GM12892 (cell line): Measurements from ENCODE around the gene MBTD1.
"Not testable (repeated sequence)": the region's sequence is repeated elsewhere in the genome, so short reads cannot be mapped to it uniquely, and the experiment has no call there.

ENCODE experiments used
- DNase-seq: peaks from one replicate; pipeline ENCODE4 v3.0.0; 2011; ENCODE audit not compliant: insufficient read length
- FAIRE-seq: peaks from 2 replicates; lab custom pipeline; 2011; peaks lifted over from hg19 to GRCh38; lab: Jason Lieb, UNC
- POLR2A ChIP-seq: IDR thresholded peaks from 2 replicates; pipeline ENCODE4 v1.6.1; 2011; ENCODE audit warnings: low read depth, low read length, control low read depth
- POLR2AphosphoS5 ChIP-seq: IDR thresholded peaks from 2 replicates; pipeline ENCODE4 v1.6.1; 2011; ENCODE audit warnings: low read depth, low read length, control low read depth
- TAF1 ChIP-seq: IDR thresholded peaks from 2 replicates; pipeline ENCODE4 v1.6.1; 2011; ENCODE audit warnings: low read depth, mild to moderate bottlenecking, control low read depth, low read length, borderline replicate concordance

Gene MBTD1

DNA sequence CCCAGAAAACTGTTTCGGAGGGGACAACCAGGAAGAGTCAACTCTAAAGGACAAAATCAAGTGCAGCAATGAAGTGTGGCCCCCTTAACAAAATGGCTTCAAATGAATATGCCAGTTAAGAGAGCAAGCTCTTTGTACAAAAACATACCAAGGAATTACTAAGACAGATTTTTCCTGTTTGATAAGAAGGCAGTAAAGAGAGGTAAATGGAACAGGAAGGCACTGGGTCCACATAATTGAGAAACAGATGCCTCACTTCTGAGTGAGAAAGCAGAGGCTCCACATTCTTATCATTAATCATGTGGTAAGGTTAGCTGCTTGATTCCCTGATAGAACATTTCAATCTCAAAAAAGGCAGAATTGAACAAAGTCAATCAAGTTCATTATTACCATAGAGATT, 44.9 kb downstream of the MBTD1 start:
- DNase-seq (no peak), FAIRE-seq (no peak)
- TF ChIP-seq POLR2AphosphoS5 (no peak), TAF1 (no peak), POLR2A (no peak)

DNA sequence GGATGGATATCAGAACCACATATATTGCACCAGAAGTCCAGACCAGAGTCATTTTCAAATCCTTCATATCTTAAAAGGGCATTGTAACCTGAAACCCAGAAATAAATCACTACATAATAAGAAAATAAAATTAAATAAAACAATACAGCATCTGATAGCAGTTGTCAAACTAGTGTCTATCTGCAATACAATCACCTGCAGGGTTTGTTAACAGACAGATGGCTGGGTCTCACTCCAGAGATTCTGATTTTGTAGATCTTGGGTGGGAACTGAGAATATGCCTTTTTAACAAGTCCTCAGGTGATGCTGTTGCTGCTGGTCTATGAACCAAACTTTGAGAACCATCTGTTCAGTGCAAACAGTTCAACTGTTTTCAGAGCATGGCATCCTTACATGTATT, 56.0 kb downstream of the MBTD1 start:
- FAIRE-seq (no peak), DNase-seq (no peak)

DNA sequence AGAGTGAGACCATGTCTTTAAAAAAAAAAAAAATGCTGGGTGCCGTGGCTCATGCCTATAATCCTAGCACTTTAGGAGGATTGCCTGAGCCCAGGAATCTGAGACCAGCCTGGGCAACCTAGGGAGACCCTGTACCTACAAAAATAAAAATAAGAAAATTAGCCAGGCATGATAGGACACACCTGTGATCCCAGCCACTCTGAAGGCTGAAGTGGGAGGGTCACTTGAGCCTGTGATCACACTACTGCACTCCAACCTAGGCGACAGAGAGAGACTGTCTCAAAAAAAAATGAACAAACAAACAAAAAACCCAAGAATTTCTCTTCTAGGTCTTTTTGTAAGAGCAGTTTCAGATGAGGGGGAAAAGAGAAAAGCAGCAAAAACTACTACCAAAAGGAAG, 59.0 kb downstream of the MBTD1 start:
- FAIRE-seq (no peak), DNase-seq (no peak)
- TF ChIP-seq TAF1, result no peak
- no peak for TF ChIP-seq POLR2AphosphoS5
- TF ChIP-seq POLR2A, result no peak

More for the DNA sequence above, 56.0 kb downstream of the MBTD1 start:
- no peak for TF ChIP-seq TAF1
- no peak for TF ChIP-seq POLR2A
- TF ChIP-seq POLR2AphosphoS5, result no peak

DNA sequence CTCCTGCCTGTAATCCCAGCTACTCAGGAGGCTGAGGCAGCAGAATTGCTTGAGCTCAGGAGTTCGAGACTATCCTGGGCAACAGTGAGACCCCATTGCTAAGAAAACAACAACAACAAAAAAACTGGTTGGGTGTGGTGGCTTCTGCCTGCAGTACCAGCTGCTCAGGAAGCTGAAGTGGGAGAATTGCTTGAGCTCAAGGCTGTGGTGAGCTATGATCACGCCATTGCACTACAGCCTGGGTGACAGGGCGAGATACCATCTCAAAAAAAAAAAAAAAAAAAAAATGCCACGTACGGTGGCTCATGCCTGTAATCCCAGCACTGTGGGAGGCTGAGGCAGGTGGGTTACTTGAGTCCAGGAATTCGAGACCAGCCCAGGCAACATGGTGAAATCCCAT, 59.6 kb downstream of the MBTD1 start:
- FAIRE-seq (no peak), DNase-seq (no peak)
- TF ChIP-seq POLR2AphosphoS5, result no peak
- TF ChIP-seq TAF1, result no peak
- no peak for TF ChIP-seq POLR2A

DNA sequence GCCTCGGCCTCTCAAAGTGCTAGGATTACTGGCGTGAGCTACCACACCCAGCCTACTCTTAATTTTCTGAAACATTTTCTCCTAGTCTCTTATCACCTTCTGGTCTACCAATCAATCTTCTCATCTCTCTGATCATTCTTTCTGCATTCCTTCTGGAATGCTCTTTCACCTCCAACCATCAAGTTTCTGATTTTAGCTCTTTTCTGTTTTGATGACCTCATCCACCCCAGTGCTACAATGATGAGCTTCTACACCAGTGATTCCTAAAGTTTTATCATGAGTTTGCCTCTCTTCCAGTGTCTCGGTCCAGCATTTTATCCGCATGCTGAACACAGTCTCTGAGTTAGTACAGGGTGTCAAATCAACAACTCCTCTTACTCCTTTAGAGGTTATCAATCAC, 62.1 kb downstream of the MBTD1 start:
- FAIRE-seq, result no peak
- no peak for DNase-seq

DNA sequence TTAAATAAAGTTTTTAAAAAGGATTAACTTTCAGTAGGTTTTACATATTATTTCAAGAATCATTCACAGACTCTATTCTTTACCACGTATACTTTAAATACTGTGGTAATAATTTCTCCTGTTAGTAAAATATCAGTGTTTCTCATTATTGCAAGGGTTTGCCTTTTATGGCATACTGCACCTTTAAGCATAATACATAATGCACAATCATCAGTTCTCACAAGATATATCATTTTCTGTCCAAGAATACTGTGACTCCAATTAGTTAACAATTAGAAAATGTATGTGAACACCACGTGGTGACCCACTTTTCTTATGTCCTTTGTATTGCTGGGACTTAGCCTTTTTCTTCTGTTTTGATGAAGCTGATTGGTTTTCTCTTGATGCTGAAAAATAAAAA, 68.0 kb downstream of the MBTD1 start:
- TF ChIP-seq TAF1 (no peak), POLR2AphosphoS5 (no peak), POLR2A (no peak)
- DNase-seq (no peak), FAIRE-seq (no peak)

More for the DNA sequence above, 62.1 kb downstream of the MBTD1 start:
- TF ChIP-seq POLR2A, result no peak
- no peak for TF ChIP-seq POLR2AphosphoS5
- TF ChIP-seq TAF1, result no peak

DNA sequence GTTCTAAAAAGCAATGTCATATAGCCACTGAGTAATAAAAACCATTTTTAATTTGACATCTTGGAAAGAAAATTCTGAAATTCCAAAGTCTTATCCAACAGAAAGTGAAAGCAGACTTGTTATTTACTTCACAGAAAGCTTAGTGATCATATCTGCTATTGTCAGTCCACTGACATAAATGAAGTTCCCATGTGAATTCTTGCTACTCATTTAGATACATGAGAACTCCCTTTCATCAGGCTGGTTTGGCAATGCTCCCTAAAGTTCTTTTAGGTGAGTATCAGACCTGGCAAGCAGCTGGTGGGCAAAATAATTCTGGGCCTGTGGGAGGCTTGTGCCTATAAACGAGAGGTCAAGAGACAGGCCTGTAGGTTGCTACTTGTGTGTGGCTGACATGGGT, 70.2 kb downstream of the MBTD1 start:
- DNase-seq (no peak), FAIRE-seq (no peak)
- TF ChIP-seq TAF1 (no peak), POLR2AphosphoS5 (no peak), POLR2A (no peak)

DNA sequence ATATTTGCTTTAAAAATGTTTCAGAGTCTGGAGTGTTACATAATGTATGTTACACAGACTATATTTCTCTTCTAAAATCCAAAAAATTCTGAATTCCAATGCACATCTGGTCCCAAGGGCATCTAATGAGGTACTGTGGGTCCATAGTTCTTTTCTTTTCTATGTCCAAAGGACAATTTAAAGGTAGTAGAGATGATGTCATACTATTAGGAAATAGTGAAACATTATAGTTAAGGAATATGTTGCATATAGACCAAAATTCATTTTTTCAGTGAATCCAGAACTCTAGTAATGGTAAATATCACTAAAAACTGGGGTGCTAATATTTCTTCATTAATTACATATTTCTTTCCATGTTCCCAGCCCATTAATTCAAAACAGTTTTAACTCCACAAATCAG, 70.7 kb downstream of the MBTD1 start:
- no peak for FAIRE-seq
- no peak for DNase-seq
- no peak for TF ChIP-seq TAF1
- TF ChIP-seq POLR2A, result no peak
- no peak for TF ChIP-seq POLR2AphosphoS5

DNA sequence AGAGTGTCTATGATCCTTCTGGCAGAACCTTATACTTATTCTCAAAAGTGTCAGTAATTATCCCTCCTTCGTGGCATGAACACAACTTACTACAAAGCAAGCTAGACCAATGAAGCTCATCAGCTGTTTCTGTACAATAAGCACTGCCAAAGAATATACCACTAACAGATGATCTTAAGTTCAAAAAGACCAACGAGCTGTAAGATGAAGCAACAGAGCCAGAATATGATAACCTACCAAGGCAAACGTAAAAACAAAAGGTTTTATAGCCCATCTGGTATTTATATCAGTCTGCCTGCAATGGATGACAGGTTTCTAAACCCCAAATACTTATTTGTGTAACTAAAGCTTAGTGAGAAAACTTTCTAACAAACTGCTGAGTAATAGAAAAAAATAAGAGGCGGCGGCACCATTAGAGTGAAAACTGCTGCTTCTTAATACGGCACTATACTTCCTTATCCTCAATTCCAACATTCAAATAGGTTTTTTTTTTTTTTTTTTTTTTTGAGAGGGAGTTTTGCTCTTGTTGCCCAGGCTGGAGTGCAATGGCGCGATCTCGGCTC, 71.5 kb downstream of the MBTD1 start:
- TF ChIP-seq POLR2A (no peak), TAF1 (no peak), POLR2AphosphoS5 (no peak)
- FAIRE-seq, result no peak
- no peak for DNase-seq

DNA sequence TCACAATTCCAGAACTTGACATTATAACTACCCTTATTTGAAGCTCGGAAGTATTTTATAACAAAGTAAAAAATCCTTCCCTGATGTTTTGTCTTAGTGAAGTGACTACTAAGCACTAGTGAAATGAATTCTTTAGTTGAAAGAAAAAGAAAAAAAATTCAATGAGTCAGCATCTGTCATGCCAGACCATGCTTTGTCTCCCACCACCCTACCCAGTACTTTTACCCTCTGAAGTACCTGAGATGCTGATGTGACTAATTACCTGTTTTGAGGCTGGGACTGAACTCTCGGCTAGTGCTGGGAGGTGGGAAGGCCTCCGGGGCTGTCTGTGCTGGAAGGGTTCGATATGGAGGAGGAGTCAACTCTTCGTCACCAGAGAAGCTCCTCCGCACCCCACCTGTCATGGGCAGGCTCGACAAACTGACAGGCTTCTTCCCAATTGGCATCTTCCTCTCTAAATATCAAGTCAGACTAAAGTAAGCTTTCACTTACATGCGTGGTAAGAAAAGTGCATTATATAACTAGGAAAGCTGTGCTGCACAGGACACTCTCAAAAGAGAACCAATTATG, 74.0 kb downstream of the MBTD1 start:
- no peak for DNase-seq
- TF ChIP-seq POLR2A, result no peak
- no peak for TF ChIP-seq TAF1
- no peak for TF ChIP-seq POLR2AphosphoS5
- no peak for FAIRE-seq

DNA sequence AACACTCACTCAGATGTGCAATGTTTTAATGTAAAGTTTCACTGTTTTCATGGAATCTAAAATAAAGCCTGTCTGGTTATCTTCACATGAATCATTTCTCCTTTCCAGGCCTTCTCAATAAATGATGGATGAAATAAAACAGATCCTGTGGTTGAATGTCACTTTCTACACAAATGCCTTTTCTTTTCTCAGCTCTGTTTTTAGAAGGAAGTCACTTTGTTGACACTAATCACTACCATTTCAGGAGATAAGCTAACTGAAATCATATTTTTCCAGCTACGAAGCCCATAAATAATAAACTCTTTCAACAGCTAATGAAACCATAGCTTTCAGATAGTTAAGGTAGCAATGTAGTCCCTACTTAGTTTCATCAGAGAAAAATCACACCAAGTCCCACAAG, 75.7 kb downstream of the MBTD1 start:
- TF ChIP-seq TAF1 (no peak), POLR2A (no peak), POLR2AphosphoS5 (no peak)
- FAIRE-seq (no peak), DNase-seq (no peak)

DNA sequence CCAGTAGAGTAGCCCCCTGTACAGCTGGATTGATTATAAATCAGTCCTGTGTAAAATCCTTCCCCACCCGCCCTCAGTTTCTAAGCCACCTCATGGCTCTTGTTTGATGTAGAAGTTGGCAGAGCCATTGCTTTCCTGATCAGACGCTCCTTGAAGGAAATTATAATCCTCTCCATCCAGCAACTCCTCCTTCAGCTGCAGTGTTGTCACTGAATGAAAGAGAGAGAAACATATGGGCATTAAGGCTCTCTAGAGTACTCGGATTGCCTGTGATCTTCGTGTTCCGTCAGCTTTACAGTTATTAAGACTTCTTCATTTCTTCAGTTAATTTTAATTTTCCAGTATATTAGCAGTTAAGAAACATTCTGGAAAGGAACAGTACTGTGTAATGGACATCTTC, 79.4 kb downstream of the MBTD1 start:
- DNase-seq, result no peak
- no peak for FAIRE-seq
- TF ChIP-seq TAF1 (no peak), POLR2A (no peak), POLR2AphosphoS5 (no peak)

DNA sequence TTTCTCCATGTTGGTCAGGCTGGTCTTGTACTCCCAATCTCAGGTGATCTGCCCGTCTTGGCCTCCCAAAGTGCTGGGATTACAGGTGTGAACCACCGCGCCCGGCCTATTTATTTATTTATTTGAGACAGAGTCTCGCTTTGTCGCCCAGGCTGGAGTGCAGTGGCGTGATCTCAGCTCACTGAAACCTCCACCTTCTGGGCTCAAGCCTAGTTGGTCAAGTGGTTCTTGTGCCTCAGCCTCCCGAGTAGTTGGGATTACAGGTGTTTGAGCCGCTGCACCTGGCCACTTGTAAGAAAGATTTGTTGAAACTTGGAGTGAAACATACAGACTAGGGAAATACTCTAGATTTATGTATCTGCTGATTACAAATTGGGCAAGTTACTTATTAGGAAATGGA, 87.8 kb downstream of the MBTD1 start:
- not testable (repeated sequence) for DNase-seq, FAIRE-seq
- TF ChIP-seq POLR2A, result peak; percentile 37; the same call in 1 of the 2 replicates
